ENCODE results near the gene ZFR.
"Not testable (repeated sequence)": the region's sequence is repeated elsewhere in the genome, so short reads cannot be mapped to it uniquely, and the experiment has no call there.

DNA sequence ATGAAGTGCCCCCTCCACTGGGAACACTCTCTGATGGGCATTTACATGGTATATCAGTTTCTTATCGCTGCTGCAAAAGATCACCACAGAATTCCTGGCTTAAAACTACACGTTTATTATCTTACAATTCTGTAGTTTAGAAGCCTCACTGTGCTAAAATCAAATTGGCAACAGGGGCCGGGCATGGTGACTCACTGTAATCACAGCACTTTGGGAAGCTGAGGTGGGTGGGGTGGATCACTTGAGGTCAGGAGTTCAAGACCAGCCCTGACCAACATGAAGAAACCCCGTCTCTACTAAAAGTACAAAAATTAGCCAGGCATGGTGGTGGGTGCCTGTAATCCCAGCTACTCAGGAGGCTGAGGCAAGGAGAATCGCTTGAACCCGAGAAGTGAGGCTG is 7.8 kb upstream of the ZFR start:
- TF ChIP-seq, protein P1, sequence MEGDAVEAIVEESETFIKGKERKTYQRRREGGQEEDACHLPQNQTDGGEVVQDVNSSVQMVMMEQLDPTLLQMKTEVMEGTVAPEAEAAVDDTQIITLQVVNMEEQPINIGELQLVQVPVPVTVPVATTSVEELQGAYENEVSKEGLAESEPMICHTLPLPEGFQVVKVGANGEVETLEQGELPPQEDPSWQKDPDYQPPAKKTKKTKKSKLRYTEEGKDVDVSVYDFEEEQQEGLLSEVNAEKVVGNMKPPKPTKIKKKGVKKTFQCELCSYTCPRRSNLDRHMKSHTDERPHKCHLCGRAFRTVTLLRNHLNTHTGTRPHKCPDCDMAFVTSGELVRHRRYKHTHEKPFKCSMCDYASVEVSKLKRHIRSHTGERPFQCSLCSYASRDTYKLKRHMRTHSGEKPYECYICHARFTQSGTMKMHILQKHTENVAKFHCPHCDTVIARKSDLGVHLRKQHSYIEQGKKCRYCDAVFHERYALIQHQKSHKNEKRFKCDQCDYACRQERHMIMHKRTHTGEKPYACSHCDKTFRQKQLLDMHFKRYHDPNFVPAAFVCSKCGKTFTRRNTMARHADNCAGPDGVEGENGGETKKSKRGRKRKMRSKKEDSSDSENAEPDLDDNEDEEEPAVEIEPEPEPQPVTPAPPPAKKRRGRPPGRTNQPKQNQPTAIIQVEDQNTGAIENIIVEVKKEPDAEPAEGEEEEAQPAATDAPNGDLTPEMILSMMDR (IDR thresholded peaks at IDR 0.05): not testable (repeated sequence)
- not testable (repeated sequence) for TF ChIP-seq POLR2AphosphoS5 (IDR thresholded peaks at IDR 0.05; ENCODE audit: insufficient read depth in 1 of 2, low read depth in 1 of 2); POLR2A (IDR thresholded peaks at IDR 0.05)
